H1 (cell line): ENCODE results near the gene FAM53A. TPM values are rescaled to one million over a fixed set of nuclear protein-coding genes. Genes with fewer than 3 reads are reported as not detected.

Source experiments
- CBX5 ChIP-seq: fragments of 300-800, 300-1000 bp; sonication (generic); IDR thresholded peaks from 2 replicates; pipeline ENCODE4 v1.7.1; 2016; ENCODE audit warnings: antibody characterized with exemption, low read length, low read depth
- CREB1 ChIP-seq: IDR thresholded peaks from 2 replicates; pipeline ENCODE4 v1.6.1; 2012; ENCODE audit warnings: inconsistent platforms
- polyA plus RNA-seq, 7 experiments: library from polyadenylated mRNA; depleted of rRNA in 3 of 7; stranded (reverse) in 5 of 7; unstranded in 2 of 7; fragments of >200 nt in 5 of 7; fragments of 200-250 nt in 2 of 7; gene quantifications; 1 replicate in 5 of 7; 2 replicates in 1 of 7; 4 replicates in 1 of 7; pipeline versions ENCODE4 v1.2.1 to v1.2.3, GENCODE V29; 2011 to 2013; ENCODE audit warnings: missing spikeins in 2 of 7, mixed read lengths in 2 of 7
- total RNA-seq: library from RNA; stranded (reverse); fragmentation: NEBNext Ultra II Directional; extraction: Animal tissue kit (Norgen Biotek cat#: 25700); gene quantifications from 2 replicates; pipeline ENCODE4 v1.2.1, GENCODE V29; 2021
- TF ChIP-seq, protein P1 (sequence below): fragments of 300-600 bp; sonication (generic); IDR thresholded peaks from 2 replicates; pipeline ENCODE4 v1.7.1; 2012; ENCODE audit warnings: low read length, moderate library complexity, mild to moderate bottlenecking, inconsistent platforms; ENCODE audit not compliant: insufficient replicate concordance

Gene FAM53A
- total and polyA plus RNA-seq, 2 of the 8 experiments (the other 6 are each of a cell fraction or from before 2014, with no cell fraction given): 1.9 to 2.0 TPM

GRCh38 chr4:1633993-1634392, 50.1 kb downstream of the FAM53A start (continued):
- TF ChIP-seq, protein P1, sequence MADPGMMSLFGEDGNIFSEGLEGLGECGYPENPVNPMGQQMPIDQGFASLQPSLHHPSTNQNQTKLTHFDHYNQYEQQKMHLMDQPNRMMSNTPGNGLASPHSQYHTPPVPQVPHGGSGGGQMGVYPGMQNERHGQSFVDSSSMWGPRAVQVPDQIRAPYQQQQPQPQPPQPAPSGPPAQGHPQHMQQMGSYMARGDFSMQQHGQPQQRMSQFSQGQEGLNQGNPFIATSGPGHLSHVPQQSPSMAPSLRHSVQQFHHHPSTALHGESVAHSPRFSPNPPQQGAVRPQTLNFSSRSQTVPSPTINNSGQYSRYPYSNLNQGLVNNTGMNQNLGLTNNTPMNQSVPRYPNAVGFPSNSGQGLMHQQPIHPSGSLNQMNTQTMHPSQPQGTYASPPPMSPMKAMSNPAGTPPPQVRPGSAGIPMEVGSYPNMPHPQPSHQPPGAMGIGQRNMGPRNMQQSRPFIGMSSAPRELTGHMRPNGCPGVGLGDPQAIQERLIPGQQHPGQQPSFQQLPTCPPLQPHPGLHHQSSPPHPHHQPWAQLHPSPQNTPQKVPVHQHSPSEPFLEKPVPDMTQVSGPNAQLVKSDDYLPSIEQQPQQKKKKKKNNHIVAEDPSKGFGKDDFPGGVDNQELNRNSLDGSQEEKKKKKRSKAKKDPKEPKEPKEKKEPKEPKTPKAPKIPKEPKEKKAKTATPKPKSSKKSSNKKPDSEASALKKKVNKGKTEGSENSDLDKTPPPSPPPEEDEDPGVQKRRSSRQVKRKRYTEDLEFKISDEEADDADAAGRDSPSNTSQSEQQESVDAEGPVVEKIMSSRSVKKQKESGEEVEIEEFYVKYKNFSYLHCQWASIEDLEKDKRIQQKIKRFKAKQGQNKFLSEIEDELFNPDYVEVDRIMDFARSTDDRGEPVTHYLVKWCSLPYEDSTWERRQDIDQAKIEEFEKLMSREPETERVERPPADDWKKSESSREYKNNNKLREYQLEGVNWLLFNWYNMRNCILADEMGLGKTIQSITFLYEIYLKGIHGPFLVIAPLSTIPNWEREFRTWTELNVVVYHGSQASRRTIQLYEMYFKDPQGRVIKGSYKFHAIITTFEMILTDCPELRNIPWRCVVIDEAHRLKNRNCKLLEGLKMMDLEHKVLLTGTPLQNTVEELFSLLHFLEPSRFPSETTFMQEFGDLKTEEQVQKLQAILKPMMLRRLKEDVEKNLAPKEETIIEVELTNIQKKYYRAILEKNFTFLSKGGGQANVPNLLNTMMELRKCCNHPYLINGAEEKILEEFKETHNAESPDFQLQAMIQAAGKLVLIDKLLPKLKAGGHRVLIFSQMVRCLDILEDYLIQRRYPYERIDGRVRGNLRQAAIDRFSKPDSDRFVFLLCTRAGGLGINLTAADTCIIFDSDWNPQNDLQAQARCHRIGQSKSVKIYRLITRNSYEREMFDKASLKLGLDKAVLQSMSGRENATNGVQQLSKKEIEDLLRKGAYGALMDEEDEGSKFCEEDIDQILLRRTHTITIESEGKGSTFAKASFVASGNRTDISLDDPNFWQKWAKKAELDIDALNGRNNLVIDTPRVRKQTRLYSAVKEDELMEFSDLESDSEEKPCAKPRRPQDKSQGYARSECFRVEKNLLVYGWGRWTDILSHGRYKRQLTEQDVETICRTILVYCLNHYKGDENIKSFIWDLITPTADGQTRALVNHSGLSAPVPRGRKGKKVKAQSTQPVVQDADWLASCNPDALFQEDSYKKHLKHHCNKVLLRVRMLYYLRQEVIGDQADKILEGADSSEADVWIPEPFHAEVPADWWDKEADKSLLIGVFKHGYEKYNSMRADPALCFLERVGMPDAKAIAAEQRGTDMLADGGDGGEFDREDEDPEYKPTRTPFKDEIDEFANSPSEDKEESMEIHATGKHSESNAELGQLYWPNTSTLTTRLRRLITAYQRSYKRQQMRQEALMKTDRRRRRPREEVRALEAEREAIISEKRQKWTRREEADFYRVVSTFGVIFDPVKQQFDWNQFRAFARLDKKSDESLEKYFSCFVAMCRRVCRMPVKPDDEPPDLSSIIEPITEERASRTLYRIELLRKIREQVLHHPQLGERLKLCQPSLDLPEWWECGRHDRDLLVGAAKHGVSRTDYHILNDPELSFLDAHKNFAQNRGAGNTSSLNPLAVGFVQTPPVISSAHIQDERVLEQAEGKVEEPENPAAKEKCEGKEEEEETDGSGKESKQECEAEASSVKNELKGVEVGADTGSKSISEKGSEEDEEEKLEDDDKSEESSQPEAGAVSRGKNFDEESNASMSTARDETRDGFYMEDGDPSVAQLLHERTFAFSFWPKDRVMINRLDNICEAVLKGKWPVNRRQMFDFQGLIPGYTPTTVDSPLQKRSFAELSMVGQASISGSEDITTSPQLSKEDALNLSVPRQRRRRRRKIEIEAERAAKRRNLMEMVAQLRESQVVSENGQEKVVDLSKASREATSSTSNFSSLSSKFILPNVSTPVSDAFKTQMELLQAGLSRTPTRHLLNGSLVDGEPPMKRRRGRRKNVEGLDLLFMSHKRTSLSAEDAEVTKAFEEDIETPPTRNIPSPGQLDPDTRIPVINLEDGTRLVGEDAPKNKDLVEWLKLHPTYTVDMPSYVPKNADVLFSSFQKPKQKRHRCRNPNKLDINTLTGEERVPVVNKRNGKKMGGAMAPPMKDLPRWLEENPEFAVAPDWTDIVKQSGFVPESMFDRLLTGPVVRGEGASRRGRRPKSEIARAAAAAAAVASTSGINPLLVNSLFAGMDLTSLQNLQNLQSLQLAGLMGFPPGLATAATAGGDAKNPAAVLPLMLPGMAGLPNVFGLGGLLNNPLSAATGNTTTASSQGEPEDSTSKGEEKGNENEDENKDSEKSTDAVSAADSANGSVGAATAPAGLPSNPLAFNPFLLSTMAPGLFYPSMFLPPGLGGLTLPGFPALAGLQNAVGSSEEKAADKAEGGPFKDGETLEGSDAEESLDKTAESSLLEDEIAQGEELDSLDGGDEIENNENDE: no peak
- TF ChIP-seq CBX5 (no peak), CREB1 (no peak)
